Spinal cord (tissue), 10 donors: ENCODE measurements around the gene ZMYND8. TPM values are rescaled to one million over a fixed set of nuclear protein-coding genes. Genes with fewer than 3 reads are reported as not detected.
"Not testable (repeated sequence)": the region's sequence is repeated elsewhere in the genome, so short reads cannot be mapped to it uniquely, and the experiment has no call there.

ENCODE experiments used
- DNase-seq, 6 donors: peaks; one replicate each; pipeline versions ENCODE4 v3.0.0 to v3.0.0-alpha.2; 2013 to 2015; ENCODE audit warnings: low spot score in 6 of 6, low read depth in 4 of 6
- H3K27ac ChIP-seq: one replicate; pipeline ENCODE4 v1.5.1; 2013; ENCODE audit warnings: low read depth, low read length, control low read depth
- H3K27me3 ChIP-seq: one replicate; pipeline ENCODE4 v1.6.1; 2013; ENCODE audit warnings: low read length; ENCODE audit not compliant: control insufficient read depth, insufficient read depth
- H3K36me3 ChIP-seq: one replicate; pipeline ENCODE4 v1.6.1; 2013; ENCODE audit warnings: low read length; ENCODE audit not compliant: control insufficient read depth, insufficient read depth
- H3K4me1 ChIP-seq: one replicate; pipeline ENCODE4 v1.6.1; 2013; ENCODE audit warnings: low read length; ENCODE audit not compliant: control insufficient read depth, insufficient read depth
- H3K4me3 ChIP-seq: one replicate; pipeline ENCODE4 v1.5.1; 2013; ENCODE audit warnings: low read depth, low read length, control low read depth
- H3K9me3 ChIP-seq: one replicate; pipeline ENCODE4 v1.6.1; 2013; ENCODE audit warnings: low read length; ENCODE audit not compliant: control insufficient read depth, insufficient read depth
- WGBS: methylation state at CpG from one replicate; pipeline ENCODE4 v1.1.5; 2013; ENCODE audit warnings: missing lambda C conversion rate; ENCODE audit not compliant: insufficient coverage; 5-methylcytosine and 5-hydroxymethylcytosine counted together
- polyA plus RNA-seq, 2 donors: library from polyadenylated mRNA; unstranded; fragments of 120-200 nt; gene quantifications; one replicate each; pipeline ENCODE4 v1.2.1, GENCODE V29; 2013; ENCODE audit not compliant: insufficient read length in 2 of 2
- total RNA-seq, 2 donors: library from RNA; depleted of rRNA in 1 of 2; stranded (reverse); fragments of 120-200 nt in 1 of 2; fragments of >200 nt in 1 of 2; gene quantifications; one replicate each; pipeline versions ENCODE4 v1.2.3 to v1.2.4, GENCODE V29; 2013 to 2014
- donor health status: healthy.

The ZMYND8 gene
- total and polyA plus RNA-seq, 4 donors, result 31.1 to 45.8 (median 37.4) TPM

DNA sequence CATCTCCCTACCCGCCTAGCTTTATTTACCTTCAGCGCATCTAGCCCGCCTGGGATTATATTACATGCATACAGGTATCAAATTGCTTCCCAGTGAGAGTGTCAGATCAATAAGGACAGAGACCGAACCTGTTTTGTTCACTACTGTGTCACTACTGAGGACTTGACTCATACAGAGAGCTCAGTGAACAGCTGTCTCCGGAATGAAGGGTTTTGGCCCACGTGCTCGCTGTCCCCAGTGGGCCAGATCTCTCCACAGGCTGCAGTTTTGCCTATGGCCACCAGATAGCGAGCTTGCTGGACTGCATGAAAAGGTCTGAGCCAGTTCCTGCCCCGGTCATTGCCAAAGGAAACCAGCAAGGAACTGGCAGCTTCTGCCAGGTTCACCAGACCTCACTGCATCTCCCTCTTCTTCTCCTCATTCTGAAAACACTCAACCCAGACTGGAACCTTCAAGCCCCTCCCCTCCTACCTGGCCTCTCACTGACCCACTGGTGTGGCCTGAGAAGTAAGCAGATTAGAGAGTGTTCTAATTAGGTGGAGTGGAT, 150.8 kb downstream of the ZMYND8 start:
- Histone ChIP-seq H3K36me3 (peaks cover 24% of the 10 kb centered on the region), H3K4me1 (no peaks in the 10 kb centered on the region), H3K27ac (no peak overlapping the region), H3K4me3 (no peak overlapping the region), H3K27me3 (no peaks in the 10 kb centered on the region), H3K9me3 (no peaks in the 10 kb centered on the region)
- WGBS, result 64% methylated on average over 9 of the region's 9 CpGs
- DNase-seq, result peak in 3 of 6 donors; percentile 13 to 73 (median 62)

DNA sequence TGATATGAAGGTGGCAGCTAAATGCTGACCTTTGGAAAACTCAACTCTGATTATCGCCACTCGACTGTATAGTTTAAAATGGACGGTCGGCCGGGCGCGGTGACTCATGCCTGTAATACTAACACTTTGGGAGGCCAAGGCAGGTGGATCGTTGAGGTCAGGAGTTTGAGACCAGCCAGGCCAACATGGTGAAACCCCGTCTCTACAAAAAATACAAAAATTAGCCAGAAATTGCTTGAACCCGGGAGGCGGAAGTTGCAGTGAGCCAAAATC, 151.7 kb downstream of the ZMYND8 start:
- H3K36me3 ChIP-seq, result peaks cover 16% of the 10 kb centered on the region
- WGBS, result 100% methylated on average over 9 of the region's 11 CpGs
- H3K9me3 ChIP-seq, H3K4me3 ChIP-seq, DNase-seq, H3K27me3 ChIP-seq, H3K27ac ChIP-seq, H3K4me1 ChIP-seq: not testable (repeated sequence)

DNA sequence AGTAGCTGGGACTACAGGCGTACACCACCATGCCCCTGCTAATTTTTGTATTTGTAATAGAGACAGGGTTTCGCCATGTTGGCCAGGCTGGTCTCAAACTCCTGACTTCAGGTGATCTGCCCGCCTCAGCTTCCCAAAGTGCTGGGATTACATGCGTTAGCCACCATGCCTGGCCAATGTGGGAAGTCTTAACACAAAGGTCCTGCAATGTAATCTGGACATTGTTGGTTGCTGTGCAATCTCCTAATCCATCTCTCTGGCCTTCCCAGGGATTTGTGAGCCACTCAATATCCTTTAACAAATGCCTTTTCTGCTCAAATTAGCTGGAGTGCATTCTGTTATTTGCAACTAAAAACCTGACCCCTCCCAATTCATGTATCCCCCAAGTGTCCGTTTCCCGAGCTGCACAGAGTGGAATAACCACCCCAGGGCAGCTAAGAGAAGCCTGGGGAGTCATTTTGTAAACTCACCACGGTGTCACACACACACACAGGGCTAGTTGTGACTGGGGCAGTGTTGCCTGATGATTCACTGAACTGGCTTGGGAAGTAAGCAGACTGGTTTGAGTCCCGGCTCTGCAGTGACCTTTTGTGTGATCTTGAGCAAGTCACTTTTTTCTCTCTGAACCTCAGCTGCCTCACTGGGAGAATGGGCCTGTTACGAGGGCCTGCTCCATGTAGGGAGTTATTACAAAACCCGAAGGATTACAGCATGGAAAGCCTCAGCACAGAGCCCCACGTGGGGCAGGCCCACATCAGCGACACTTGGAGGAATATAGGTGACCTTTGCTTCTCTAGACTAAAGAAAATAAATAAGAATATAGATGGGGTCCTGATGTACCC, 152.3 kb downstream of the ZMYND8 start:
- no peaks in the 10 kb centered on the region for H3K9me3 ChIP-seq

DNA sequence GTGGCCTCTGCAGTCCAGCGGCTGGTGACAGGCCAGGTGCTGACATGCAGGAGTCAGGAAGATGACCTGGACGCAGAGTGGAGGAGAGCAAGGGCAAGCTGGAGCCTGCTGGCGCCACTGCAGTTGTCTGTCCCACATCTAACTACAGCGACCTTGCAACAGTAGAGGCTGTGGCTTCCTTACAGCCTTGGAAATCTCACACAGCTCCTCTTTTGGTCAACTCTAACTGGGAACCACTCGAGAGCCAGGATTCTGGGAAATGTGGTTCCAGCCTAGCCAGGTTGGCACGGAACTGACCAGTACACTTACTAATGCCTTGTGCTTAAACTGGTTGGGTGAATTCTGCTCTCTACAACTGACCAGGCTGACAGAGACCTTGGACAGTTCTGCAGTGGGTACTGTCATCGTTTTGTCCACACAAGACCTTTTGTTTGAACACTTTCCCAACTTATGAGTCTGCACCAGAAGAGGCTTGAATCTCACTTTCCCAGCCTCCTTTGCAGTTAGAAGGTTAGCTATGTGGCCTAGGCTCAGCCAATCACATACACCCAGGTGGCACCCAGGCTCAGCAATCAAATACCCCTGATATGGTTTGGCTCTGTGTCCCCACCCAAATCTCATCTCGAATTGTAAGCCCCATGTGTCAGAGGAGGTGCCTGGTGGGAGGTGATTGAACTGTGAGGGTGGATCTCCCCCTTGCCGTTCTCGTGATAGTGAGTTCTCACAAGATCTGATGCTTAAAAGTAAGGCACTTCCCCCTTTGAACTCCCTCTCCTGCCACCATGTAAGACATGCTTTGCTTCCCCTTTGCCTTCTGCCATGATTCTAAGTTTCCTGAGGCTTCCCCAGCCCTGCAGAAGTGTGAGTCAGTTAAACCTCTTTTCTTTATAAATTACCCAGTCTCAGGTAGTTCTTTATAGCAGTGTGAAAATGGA, 153.5 kb downstream of the ZMYND8 start:
- H3K27ac ChIP-seq, result no peak overlapping the region
- H3K4me1 ChIP-seq, result no peaks in the 10 kb centered on the region
- WGBS, result 95% methylated on average over 6 of the region's 10 CpGs
- H3K36me3 ChIP-seq, result peaks cover 3% of the 10 kb centered on the region
- DNase-seq, result no peak
- no peaks in the 10 kb centered on the region for H3K27me3 ChIP-seq
- no peak overlapping the region for H3K4me3 ChIP-seq
- H3K9me3 ChIP-seq, result no peaks in the 10 kb centered on the region

More for the DNA sequence above, 152.3 kb downstream of the ZMYND8 start:
- Histone ChIP-seq H3K4me3 (no peak overlapping the region), H3K4me1 (no peaks in the 10 kb centered on the region), H3K36me3 (peaks cover 13% of the 10 kb centered on the region), H3K27ac (no peak overlapping the region), H3K27me3 (no peaks in the 10 kb centered on the region)
- DNase-seq, result no peak
- 85% methylated on average over 9 of the region's 12 CpGs for WGBS

DNA sequence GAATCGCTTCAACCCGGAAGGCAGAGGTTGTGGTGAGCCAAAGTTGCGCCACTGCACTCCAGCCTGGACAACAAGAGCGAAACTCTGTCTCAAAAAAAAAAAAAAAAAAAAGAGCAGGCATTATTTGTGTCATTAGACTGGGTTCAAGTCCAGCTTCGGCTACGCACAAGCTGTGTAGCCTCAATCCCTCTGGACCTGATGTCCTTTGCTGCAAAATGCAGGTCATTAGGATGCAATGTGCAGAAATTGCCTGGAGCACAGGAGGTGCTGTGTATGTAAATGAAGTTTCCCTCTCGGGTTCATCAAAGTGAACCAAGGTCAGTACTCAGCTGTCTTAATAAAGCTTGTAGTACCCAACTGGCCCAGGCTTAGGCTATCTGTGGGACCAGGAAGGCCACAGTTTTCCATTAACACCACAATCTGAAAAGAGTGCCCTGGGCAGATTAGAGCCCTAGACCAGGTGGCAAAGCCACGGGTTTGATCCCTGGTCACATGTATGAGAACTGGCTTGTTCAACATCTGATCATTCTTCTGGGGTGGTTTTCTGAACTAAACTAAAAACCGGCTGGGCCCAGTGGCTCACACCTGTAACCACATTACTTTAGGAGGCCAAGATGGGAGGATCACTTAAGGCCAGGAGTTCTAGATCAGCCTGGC, 155.3 kb downstream of the ZMYND8 start:
- H3K9me3 ChIP-seq, result no peaks in the 10 kb centered on the region
- H3K4me1 ChIP-seq, result peaks cover 3% of the 10 kb centered on the region
- no peak for DNase-seq
- no peak overlapping the region for H3K4me3 ChIP-seq
- no peak overlapping the region for H3K27ac ChIP-seq
- no peaks in the 10 kb centered on the region for H3K36me3 ChIP-seq
- WGBS, result 82% methylated on average over 5 of the region's 9 CpGs
- no peaks in the 10 kb centered on the region for H3K27me3 ChIP-seq

DNA sequence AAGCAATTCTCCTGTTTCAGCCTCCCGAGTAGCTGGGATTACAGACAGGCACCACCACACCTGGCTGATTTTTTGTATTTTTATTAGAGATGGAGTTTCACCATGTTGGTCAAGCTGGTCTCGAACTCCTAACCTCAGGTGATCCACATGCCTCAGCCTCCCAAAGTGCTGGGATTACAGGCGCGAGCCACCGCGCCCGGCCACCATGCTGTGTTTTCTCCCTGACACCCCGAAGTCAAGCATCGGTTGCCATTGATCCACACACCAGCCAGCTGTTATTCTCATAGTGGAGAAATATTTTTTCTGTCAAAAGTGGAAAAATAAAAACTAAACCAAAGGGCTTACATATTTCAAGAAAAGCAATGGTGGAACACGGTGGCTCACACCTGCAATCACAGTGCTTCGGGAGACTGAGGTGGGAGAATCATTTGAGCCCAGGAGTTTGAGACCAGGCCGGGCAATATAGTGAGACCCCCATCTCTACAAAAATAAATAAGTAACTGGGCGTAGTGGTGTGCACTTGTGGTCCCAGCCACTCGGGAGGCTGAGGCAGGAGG, 157.4 kb downstream of the ZMYND8 start:
- Histone ChIP-seq H3K27me3 (no peaks in the 10 kb centered on the region), H3K9me3 (no peaks in the 10 kb centered on the region), H3K4me1 (peaks cover 3% of the 10 kb centered on the region), H3K4me3 (no peak overlapping the region), H3K36me3 (no peaks in the 10 kb centered on the region), H3K27ac (no peak overlapping the region)
- 98% methylated on average over 8 of the region's 14 CpGs for WGBS
- no peak for DNase-seq

DNA sequence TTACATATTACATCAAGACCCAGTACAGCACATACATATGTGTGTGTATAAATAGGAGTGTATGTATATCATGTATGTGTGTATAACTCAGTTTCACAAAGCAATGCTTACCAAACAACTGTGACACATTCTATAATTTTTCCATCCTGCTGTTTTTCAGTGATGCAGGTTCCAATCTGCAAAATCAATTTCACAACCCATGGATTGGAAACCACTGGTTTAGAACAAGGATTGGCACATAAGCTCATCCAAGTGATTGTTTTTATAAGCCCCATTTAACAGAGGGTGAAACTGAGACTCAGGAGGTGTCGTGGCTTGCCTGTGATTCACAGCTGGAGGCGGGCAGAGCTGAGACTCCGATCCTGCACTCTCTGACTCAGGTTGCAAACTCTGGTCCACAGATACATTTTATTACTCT, 158.2 kb downstream of the ZMYND8 start:
- WGBS, result 88% methylated on average over 3 of the region's 3 CpGs
- H3K27ac ChIP-seq, result no peak overlapping the region
- peaks cover 3% of the 10 kb centered on the region for H3K4me1 ChIP-seq
- H3K27me3 ChIP-seq, result no peaks in the 10 kb centered on the region
- no peak overlapping the region for H3K4me3 ChIP-seq
- no peaks in the 10 kb centered on the region for H3K9me3 ChIP-seq
- no peaks in the 10 kb centered on the region for H3K36me3 ChIP-seq
- DNase-seq, result no peak

DNA sequence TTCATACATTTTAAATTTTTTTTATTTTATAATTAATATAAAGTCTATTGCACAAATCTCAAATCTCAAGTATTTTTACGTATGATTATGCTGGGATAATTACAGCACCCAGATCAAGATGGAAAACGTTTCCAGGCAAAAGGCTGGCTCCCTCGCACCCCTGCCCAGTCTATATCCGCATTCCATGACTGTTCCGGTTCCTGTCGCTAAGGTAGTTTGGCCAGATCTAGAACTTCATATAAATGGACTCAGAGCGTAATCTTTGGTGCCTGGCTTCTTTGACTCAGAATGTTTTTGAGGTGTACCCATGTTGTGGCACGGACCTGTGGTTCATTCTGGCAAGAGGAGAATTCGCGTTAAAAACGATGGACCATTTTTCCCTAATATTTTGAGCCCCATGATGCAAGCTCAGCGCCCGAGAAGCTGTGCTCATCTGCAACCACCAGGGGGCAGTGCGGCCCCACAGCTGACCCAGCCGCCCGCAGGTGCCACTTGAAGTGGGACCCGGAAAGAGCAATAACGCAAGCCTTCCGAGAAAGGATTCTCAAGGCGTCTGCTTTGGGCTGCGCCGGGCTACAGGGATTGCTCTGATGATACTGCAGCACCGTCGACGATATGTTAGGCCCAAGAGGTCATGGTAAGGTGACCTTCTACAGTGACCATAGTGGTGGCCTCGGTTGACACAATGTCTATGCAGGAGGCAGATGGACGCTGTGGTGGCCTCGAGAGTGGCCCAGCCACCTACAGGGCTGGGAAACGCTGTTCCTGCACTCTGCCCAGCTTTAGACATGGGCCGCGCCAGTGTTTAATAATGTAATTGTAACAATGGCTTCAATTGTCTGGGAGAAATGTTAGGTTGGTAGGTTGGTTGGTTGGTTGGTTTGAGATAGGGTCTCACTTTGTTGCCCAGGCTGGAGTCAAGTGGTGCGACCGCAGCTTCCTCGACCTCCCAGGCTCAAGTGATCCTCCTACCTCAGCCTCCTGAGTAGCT, 160.1 kb downstream of the ZMYND8 start:
- DNase-seq, result peak in 4 of 6 donors; percentile 15 to 83 (median 50)
- Histone ChIP-seq H3K9me3 (no peaks in the 10 kb centered on the region), H3K4me3 (no peak overlapping the region), H3K27ac (no peak overlapping the region), H3K4me1 (peaks cover 3% of the 10 kb centered on the region), H3K36me3 (no peaks in the 10 kb centered on the region), H3K27me3 (no peaks in the 10 kb centered on the region)
- 37% methylated on average over 29 of the region's 34 CpGs for WGBS
